Adrenal gland (tissue), 12 donors: ENCODE results near the gene AP1B1. TPM values are rescaled to one million over a fixed set of nuclear protein-coding genes. Genes with fewer than 3 reads are reported as not detected.
"Not testable (repeated sequence)": the region's sequence is repeated elsewhere in the genome, so short reads cannot be mapped to it uniquely, and the experiment has no call there.

Source experiments
- DNase-seq, 7 donors: peaks; one replicate each; pipeline ENCODE4 v3.0.0-alpha.2; 2019 to 2020
- H3K27ac ChIP-seq, 5 donors: fragments of 200-600 bp; sonication (generic) in 4 of 5; 1 replicate in 3 of 5; 2 replicates in 2 of 5; pipeline versions ENCODE4 v1.5.1 to v1.8.0; 2016 to 2020; ENCODE audit warnings: mild to moderate bottlenecking in 1 of 5
- H3K27me3 ChIP-seq: fragments of 200-600 bp; 2 replicates; pipeline ENCODE4 v1.8.0; 2021
- H3K36me3 ChIP-seq, 2 donors: fragments of 200-600 bp; replicated peaks in 1 of 2; 1 replicate in 1 of 2; 2 replicates in 1 of 2; pipeline versions ENCODE4 v1.5.1 to v1.8.0; 2018 to 2022
- H3K4me1 ChIP-seq, 2 donors: fragments of 200-600 bp; replicated peaks in 1 of 2; 1 replicate in 1 of 2; 2 replicates in 1 of 2; pipeline versions ENCODE4 v1.5.1 to v1.8.0; 2018 to 2021
- H3K4me3 ChIP-seq, 4 donors: fragments of 200-600 bp; sonication (generic) in 3 of 4; one replicate each; pipeline ENCODE4 v1.5.1; 2016 to 2018
- H3K9me3 ChIP-seq, 3 donors: fragments of 200-600 bp; sonication (generic) in 1 of 3; replicated peaks in 1 of 3; 1 replicate in 2 of 3; 2 replicates in 1 of 3; pipeline versions ENCODE4 v1.5.1 to v1.8.0; 2016 to 2021
- POLR2A ChIP-seq, 2 donors: fragments of 450-650 bp; IDR thresholded peaks; one replicate each; pipeline ENCODE4 v1.6.1; 2017; ENCODE audit warnings: antibody characterized with exemption in 2 of 2, mild to moderate bottlenecking in 2 of 2, moderate library complexity in 1 of 2
- WGBS, 4 donors: extraction: QIAGEN DNeasy Blood & Tissue Kit in 2 of 4; methylation state at CpG; one replicate each; pipeline versions ENCODE4 v1.1.5 to v1.1.7; 2013 to 2017; 5-methylcytosine and 5-hydroxymethylcytosine counted together
- intact Hi-C, 2 donors: fragments of 100-400 bp; cut with DNase I; formaldehyde crosslinking; loops; one replicate each; pipeline versions ENCODE4 v1.14.1 to v1.15.0; 2022 to 2023
- polyA plus RNA-seq, 3 donors: library from polyadenylated mRNA; stranded (reverse); fragments of 200-250 nt in 2 of 3; fragments of 350-450 nt in 1 of 3; fragmentation: Illumina TruSeq in 1 of 3; extraction: RNeasy Lipid Tissue Mini Kit (QIAGEN cat#74804) in 1 of 3; gene quantifications; one replicate each; pipeline ENCODE4 v1.2.3, GENCODE V29; 2013 to 2014
- total RNA-seq, 9 donors: library from RNA; depleted of rRNA in 4 of 9; stranded (reverse); fragments of >200 nt in 4 of 9; fragments of 120-200 nt in 1 of 9; fragmentation: NEBNext Ultra II Directional in 1 of 9; extraction: Animal tissue kit (Norgen Biotek cat#: 25700) in 1 of 9; gene quantifications; one replicate each; pipeline versions ENCODE4 v1.1.0 to v1.2.4, GENCODE V29; 2013 to 2023
- TF ChIP-seq, protein P1 (sequence below), 6 experiments: fragments of 450-650 bp in 4 of 6; fragments of 200-600 bp in 2 of 6; sonication (generic) in 1 of 6; IDR thresholded peaks; 1 replicate in 5 of 6; 2 replicates in 1 of 6; pipeline versions ENCODE4 v1.5.1 to v1.8.0; 2016 to 2021; ENCODE audit warnings: antibody characterized with exemption in 6 of 6, mild to moderate bottlenecking in 2 of 6, moderate library complexity in 1 of 6
- donor health status: healthy with polysubstance abuse.
- donor health status: Bipolar disorder and iron deficiency.
- donor health status: DM: yes; HTN: yes; CAD: no.
- donor health status: DM: no; HTN: no; CAD: no.
- donor health status: DM: no; HTN: no; CAD: no.
- donor health status: DM: yes; HTN: yes; CAD: no.

AP1B1 gene
- total and polyA plus RNA-seq, 12 donors: 47.6 to 190 (median 109) TPM

DNA sequence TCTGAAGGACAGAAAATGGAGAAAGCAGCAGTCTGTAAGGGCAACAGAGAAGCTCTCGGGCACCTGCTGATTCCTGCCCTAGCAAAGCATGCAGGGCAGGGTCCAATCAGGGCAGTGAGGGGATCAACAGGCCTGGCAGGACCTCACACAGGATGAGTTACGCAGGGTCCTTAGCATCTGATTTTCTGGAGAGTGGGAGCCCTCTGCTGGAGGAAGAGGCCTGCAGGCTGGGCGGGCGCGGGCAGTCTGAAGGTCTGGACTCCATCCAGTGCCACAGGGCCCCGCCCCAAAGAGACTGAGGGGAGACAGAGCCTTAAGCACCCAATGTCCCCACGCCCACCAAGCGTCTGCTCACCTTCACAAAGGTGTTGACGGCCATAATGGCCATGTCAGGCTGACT lies 28.9 kb downstream of the AP1B1 start:
- H3K4me3 ChIP-seq: no peak overlapping the region
- intact Hi-C loops: no loop called here

GRCh38 chr22:29357193-29357890 lies 31.0 kb downstream of the AP1B1 start:
- intact Hi-C loops: not testable (repeated sequence)

More for the DNA sequence above, 28.9 kb downstream of the AP1B1 start:
- Histone ChIP-seq H3K27ac (no peak overlapping the region), H3K9me3 (no peaks in the 10 kb centered on the region), H3K27me3 (no peaks in the 10 kb centered on the region), H3K36me3 (peaks cover 0 to 52% of the 10 kb centered on the region in 2 donors), H3K4me1 (peaks cover 0 to 12% of the 10 kb centered on the region in 2 donors)
- peak; percentile 65 to 87 (median 67) for DNase-seq
- TF ChIP-seq POLR2A (IDR thresholded peaks at IDR 0.05): no peak
- TF ChIP-seq, protein P1, sequence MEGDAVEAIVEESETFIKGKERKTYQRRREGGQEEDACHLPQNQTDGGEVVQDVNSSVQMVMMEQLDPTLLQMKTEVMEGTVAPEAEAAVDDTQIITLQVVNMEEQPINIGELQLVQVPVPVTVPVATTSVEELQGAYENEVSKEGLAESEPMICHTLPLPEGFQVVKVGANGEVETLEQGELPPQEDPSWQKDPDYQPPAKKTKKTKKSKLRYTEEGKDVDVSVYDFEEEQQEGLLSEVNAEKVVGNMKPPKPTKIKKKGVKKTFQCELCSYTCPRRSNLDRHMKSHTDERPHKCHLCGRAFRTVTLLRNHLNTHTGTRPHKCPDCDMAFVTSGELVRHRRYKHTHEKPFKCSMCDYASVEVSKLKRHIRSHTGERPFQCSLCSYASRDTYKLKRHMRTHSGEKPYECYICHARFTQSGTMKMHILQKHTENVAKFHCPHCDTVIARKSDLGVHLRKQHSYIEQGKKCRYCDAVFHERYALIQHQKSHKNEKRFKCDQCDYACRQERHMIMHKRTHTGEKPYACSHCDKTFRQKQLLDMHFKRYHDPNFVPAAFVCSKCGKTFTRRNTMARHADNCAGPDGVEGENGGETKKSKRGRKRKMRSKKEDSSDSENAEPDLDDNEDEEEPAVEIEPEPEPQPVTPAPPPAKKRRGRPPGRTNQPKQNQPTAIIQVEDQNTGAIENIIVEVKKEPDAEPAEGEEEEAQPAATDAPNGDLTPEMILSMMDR (IDR thresholded peaks at IDR 0.05): peak; percentile 48 to 75 (median 70)
- 30 to 42% (median 31%) methylated on average over 6 to 9 of the region's 9 CpGs for WGBS, 4 donors

GRCh38 chr22:29353860-29354259 lies 34.5 kb downstream of the AP1B1 start:
- H3K36me3 ChIP-seq: peaks cover 0 to 98% of the 10 kb centered on the region in 2 donors

More at GRCh38 chr22:29357193-29357890, 31.0 kb downstream of the AP1B1 start:
- not testable (repeated sequence) for H3K4me1 ChIP-seq, H3K27me3 ChIP-seq, H3K27ac ChIP-seq, DNase-seq, H3K9me3 ChIP-seq, H3K4me3 ChIP-seq
- 96 to 99% (median 97%) methylated on average over 11 to 12 of the region's 12 CpGs for WGBS, 4 donors
- peaks cover 0 to 73% of the 10 kb centered on the region in 2 donors for H3K36me3 ChIP-seq

DNA sequence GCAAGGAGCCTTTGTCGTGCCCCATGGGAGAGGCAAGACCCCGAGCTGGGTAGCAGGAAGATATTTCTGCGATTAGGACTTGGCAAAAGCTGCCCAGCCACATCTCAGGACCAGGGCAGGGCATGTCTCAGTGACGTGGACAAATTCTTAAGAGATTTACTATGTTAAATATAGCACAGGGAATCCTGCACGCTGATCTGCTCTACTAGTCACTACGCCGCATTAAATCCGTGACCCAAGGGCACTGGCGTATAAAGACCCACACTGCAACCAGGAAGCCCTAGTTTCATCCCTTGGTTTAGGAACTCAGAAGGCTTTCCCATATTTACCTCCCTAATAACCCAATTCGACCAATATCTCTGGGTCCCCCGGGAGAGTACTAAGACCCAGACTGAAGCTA lies 35.1 kb downstream of the AP1B1 start:
- TF ChIP-seq, protein P1 (IDR thresholded peaks at IDR 0.05): no peak
- TF ChIP-seq POLR2A (IDR thresholded peaks at IDR 0.05): no peak
- Histone ChIP-seq H3K9me3 (no peaks in the 10 kb centered on the region), H3K4me1 (no peaks in the 10 kb centered on the region), H3K27ac (no peak overlapping the region), H3K4me3 (no peak overlapping the region), H3K27me3 (no peaks in the 10 kb centered on the region), H3K36me3 (peaks cover 0 to 98% of the 10 kb centered on the region in 2 donors)
- DNase-seq: no peak
- intact Hi-C loops: loop anchor here in 1 of 2 donors (5.0 kb wide), 1 partner anchor 36 kb away; the partner anchor contains the start of gene RASL10A
- 82 to 93% (median 90%) methylated on average over 10 to 11 of the region's 11 CpGs for WGBS, 4 donors

More at GRCh38 chr22:29353860-29354259, 34.5 kb downstream of the AP1B1 start:
- Histone ChIP-seq H3K9me3 (no peaks in the 10 kb centered on the region), H3K4me3 (no peak overlapping the region), H3K27ac (no peak overlapping the region), H3K27me3 (no peaks in the 10 kb centered on the region), H3K4me1 (no peaks in the 10 kb centered on the region)
- WGBS, 4 donors: 88 to 97% (median 92%) methylated on average over 7 to 8 of the region's 8 CpGs
- DNase-seq: no peak
- TF ChIP-seq, protein P1 (IDR thresholded peaks at IDR 0.05): no peak
- no peak for TF ChIP-seq POLR2A (IDR thresholded peaks at IDR 0.05)
- intact Hi-C loops: loop anchor here in 1 of 2 donors (5.0 kb wide), 1 partner anchor 37 kb away; the partner anchor contains the start of gene RASL10A
